CD4-positive, alpha-beta T cell (primary cell): ENCODE measurements around the gene SDK1. TPM values are rescaled to one million over a fixed set of nuclear protein-coding genes. Genes with fewer than 3 reads are reported as not detected.

Experiments
- ATAC-seq: fragments of 200-7000 bp; cut with Tn5 transposase; one replicate; pipeline ENCODE4 v1.10.0; 2022; ENCODE audit warnings: mild to moderate bottlenecking; ENCODE audit not compliant: poor library complexity
- CTCF ChIA-PET: fragments of 350-600 bp; sonication (Branson Sonifier 250); formaldehyde crosslinking; loops from one replicate; lab custom pipeline; 2021; ENCODE audit warnings: antibody characterized with exemption, inconsistent platforms; lab: Charles Lee
- POLR2A ChIA-PET: fragments of 350-600 bp; sonication (Branson Sonifier 250); formaldehyde crosslinking; loops from one replicate; lab custom pipeline; 2021; ENCODE audit warnings: antibody characterized with exemption, inconsistent platforms; lab: Charles Lee
- DNase-seq, 14 experiments: peaks; one replicate each; pipeline ENCODE4 v3.0.0-alpha.2; 2013 to 2020; ENCODE audit warnings: mixed read lengths in 2 of 14
- H3K27ac ChIP-seq, 2 donors: one replicate each; pipeline versions ENCODE4 v1.5.1 to v1.7.0; 2013; ENCODE audit warnings: low read length in 2 of 2, low read depth in 1 of 2, mild to moderate bottlenecking in 1 of 2
- H3K27me3 ChIP-seq, 2 experiments: 1 replicate in 1 of 2; 2 replicates in 1 of 2; pipeline versions ENCODE4 v1.6.1 to v1.7.0; 2013; ENCODE audit warnings: low read length in 2 of 2, control low read depth in 1 of 2, mild to moderate bottlenecking in 1 of 2, moderate library complexity in 1 of 2; ENCODE audit not compliant: insufficient read depth in 2 of 2, control insufficient read depth in 1 of 2
- H3K36me3 ChIP-seq: one replicate; pipeline ENCODE4 v1.6.1; 2013; ENCODE audit warnings: low read length, control low read depth; ENCODE audit not compliant: insufficient read depth
- H3K4me1 ChIP-seq: one replicate; pipeline ENCODE4 v1.6.1; 2013; ENCODE audit warnings: low read length, control low read depth; ENCODE audit not compliant: insufficient read depth
- H3K4me3 ChIP-seq: one replicate; pipeline ENCODE4 v1.5.1; 2013; ENCODE audit warnings: mild to moderate bottlenecking, low read length, moderate library complexity
- H3K9me3 ChIP-seq, 2 experiments: 1 replicate in 1 of 2; 2 replicates in 1 of 2; pipeline versions ENCODE4 v1.6.1 to v1.7.0; 2013; ENCODE audit warnings: low read length in 2 of 2, mild to moderate bottlenecking in 2 of 2, control low read depth in 1 of 2, moderate library complexity in 1 of 2; ENCODE audit not compliant: control insufficient read depth in 1 of 2, insufficient read depth in 1 of 2
- H3K27ac Mint-ChIP-seq: one replicate; pipeline ENCODE4 v1.8.0; 2020; ENCODE audit warnings: mixed read lengths
- H3K27me3 Mint-ChIP-seq: one replicate; pipeline ENCODE4 v1.8.0; 2021; ENCODE audit warnings: mixed read lengths
- H3K36me3 Mint-ChIP-seq: one replicate; pipeline ENCODE4 v1.8.0; 2021; ENCODE audit warnings: low read depth, mixed read lengths
- H3K4me1 Mint-ChIP-seq: one replicate; pipeline ENCODE4 v1.8.0; 2021; ENCODE audit warnings: low read depth, mixed read lengths
- H3K4me3 Mint-ChIP-seq: one replicate; pipeline ENCODE4 v1.8.0; 2020; ENCODE audit warnings: mild to moderate bottlenecking, mixed read lengths
- H3K9me3 Mint-ChIP-seq: one replicate; pipeline ENCODE4 v1.8.0; 2020; ENCODE audit warnings: mixed read lengths
- CTCF ChIP-seq: fragments of 200-600 bp; IDR thresholded peaks from one replicate; pipeline ENCODE4 v1.8.0; 2022; ENCODE audit warnings: antibody characterized with exemption, mild to moderate bottlenecking
- intact Hi-C, 2 experiments: fragments of 100-400 bp; cut with DNase I in 1 of 2; cut with micrococcal nuclease in 1 of 2; formaldehyde crosslinking; loops; one replicate each; pipeline versions ENCODE4 v1.15.1 to v1.9.0; 2023 to 2025; cut with DNase I, micrococcal nuclease
- total RNA-seq, 174 experiments: library from RNA in 2 of 174; stranded (reverse) in 2 of 174; gene quantifications; one replicate each; pipeline ENCODE4 v1.2.3 and lab custom pipeline; 2021 to 2026

SDK1 gene
- total RNA-seq, 2 experiments from 2014 or later, result 1.1 to 1.3 TPM

- ATAC-seq, result no peak
- intact Hi-C loops, result no loop called here
- Mint-ChIP-seq H3K27me3 (no peaks in the 10 kb centered on the region), H3K4me3 (no peak overlapping the region), H3K36me3 (no peaks in the 10 kb centered on the region), H3K4me1 (no peaks in the 10 kb centered on the region), H3K9me3 (no peaks in the 10 kb centered on the region), H3K27ac (no peak overlapping the region)
- no peak for DNase-seq
- H3K4me1 ChIP-seq, result no peaks in the 10 kb centered on the region
- H3K27me3 ChIP-seq, result no peaks in the 10 kb centered on the region
- POLR2A ChIA-PET, result no interaction called here
- H3K4me3 ChIP-seq, result no peak overlapping the region
- no peaks in the 10 kb centered on the region for H3K9me3 ChIP-seq
- no peaks in the 10 kb centered on the region for H3K36me3 ChIP-seq
- CTCF ChIA-PET, result no interaction called here
- TF ChIP-seq CTCF, result no peak
- no peak overlapping the region for H3K27ac ChIP-seq
Observed at GRCh38 chr7:3544202-3544601, 243.2 kb downstream of the SDK1 start.

- Mint-ChIP-seq H3K9me3 (no peaks in the 10 kb centered on the region), H3K27me3 (no peaks in the 10 kb centered on the region), H3K27ac (no peak overlapping the region), H3K4me3 (no peak overlapping the region), H3K4me1 (no peaks in the 10 kb centered on the region), H3K36me3 (no peaks in the 10 kb centered on the region)
- no peaks in the 10 kb centered on the region for H3K4me1 ChIP-seq
- ATAC-seq (no peak), DNase-seq (no peak)
- ChIA-PET CTCF (interaction anchor here (1.4 kb wide), 1 partner anchor 14 kb away, joined by 5 read pairs; no protein-coding TSS in a partner anchor), POLR2A (no interaction called here)
- H3K27ac ChIP-seq, result no peak overlapping the region
- H3K27me3 ChIP-seq, result no peaks in the 10 kb centered on the region
- H3K4me3 ChIP-seq, result no peak overlapping the region
- intact Hi-C loops, result no loop called here
- no peaks in the 10 kb centered on the region for H3K36me3 ChIP-seq
- H3K9me3 ChIP-seq, result no peaks in the 10 kb centered on the region
- TF ChIP-seq CTCF, result no peak
Observed at GRCh38 chr7:3548815-3549214, 247.8 kb downstream of the SDK1 start.

- no peak overlapping the region for H3K4me3 ChIP-seq
- H3K36me3 ChIP-seq, result no peaks in the 10 kb centered on the region
- H3K27me3 ChIP-seq, result no peaks in the 10 kb centered on the region
- no peak for TF ChIP-seq CTCF
- no peak overlapping the region for H3K27ac ChIP-seq
- ChIA-PET CTCF (no interaction called here), POLR2A (no interaction called here)
- no peak for DNase-seq
- no peak overlapping the region for H3K4me3 Mint-ChIP-seq
- no peaks in the 10 kb centered on the region for H3K9me3 Mint-ChIP-seq
- H3K27ac Mint-ChIP-seq, result no peak overlapping the region
- intact Hi-C loops, result no loop called here
- H3K27me3 Mint-ChIP-seq, result no peaks in the 10 kb centered on the region
- H3K36me3 Mint-ChIP-seq, result no peaks in the 10 kb centered on the region
- H3K4me1 ChIP-seq, result no peaks in the 10 kb centered on the region
- no peaks in the 10 kb centered on the region for H3K4me1 Mint-ChIP-seq
- no peak for ATAC-seq
- no peaks in the 10 kb centered on the region for H3K9me3 ChIP-seq
Observed at GRCh38 chr7:3549601-3550000, 248.5 kb downstream of the SDK1 start.
